Activated CD4-positive, alpha-beta T cell treated with anti-CD3 and anti-CD28 coated beads for 36 hours (primary cell): Measurements from ENCODE around the gene PIK3R1. TPM values are rescaled to one million over a fixed set of nuclear protein-coding genes. Genes with fewer than 3 reads are reported as not detected.

Experiments used
- ATAC-seq: fragments of 200-7000 bp; cut with Tn5 transposase; one replicate; pipeline ENCODE4 v1.10.0; 2021; ENCODE audit warnings: mild to moderate bottlenecking, moderate library complexity
- CTCF ChIA-PET: fragments of 350-600 bp; sonication (Branson Sonifier 250); formaldehyde crosslinking; loops from one replicate; lab custom pipeline; 2021; ENCODE audit warnings: antibody characterized with exemption; lab: Charles Lee
- POLR2A ChIA-PET: fragments of 350-600 bp; sonication (Branson Sonifier 250); formaldehyde crosslinking; loops from one replicate; lab custom pipeline; 2021; ENCODE audit warnings: antibody characterized with exemption, inconsistent platforms; lab: Charles Lee
- DNase-seq: peaks from one replicate; pipeline ENCODE4 v3.0.0-alpha.2; 2020
- H3K27ac Mint-ChIP-seq: one replicate; pipeline ENCODE4 v1.8.0; 2021; ENCODE audit warnings: mixed read lengths
- H3K27me3 Mint-ChIP-seq: one replicate; pipeline ENCODE4 v1.8.0; 2021; ENCODE audit warnings: mixed read lengths
- H3K36me3 Mint-ChIP-seq: one replicate; pipeline ENCODE4 v1.8.0; 2021; ENCODE audit warnings: low read depth, mixed read lengths
- H3K4me1 Mint-ChIP-seq: one replicate; pipeline ENCODE4 v1.8.0; 2021; ENCODE audit warnings: mixed read lengths
- H3K4me3 Mint-ChIP-seq: one replicate; pipeline ENCODE4 v1.8.0; 2021; ENCODE audit warnings: mild to moderate bottlenecking, moderate library complexity, mixed read lengths
- H3K9me3 Mint-ChIP-seq: one replicate; pipeline ENCODE4 v1.8.0; 2021; ENCODE audit warnings: low read depth, mixed read lengths
- intact Hi-C, 2 experiments: fragments of 100-400 bp; cut with DNase I in 1 of 2; cut with micrococcal nuclease in 1 of 2; formaldehyde crosslinking; loops; one replicate each; pipeline versions ENCODE4 v1.14.2 to v1.15.1; 2022 to 2024; cut with DNase I, micrococcal nuclease
- total RNA-seq, 2 experiments: library from RNA; stranded (reverse); gene quantifications; one replicate each; pipeline ENCODE4 v1.2.3, GENCODE V29; 2021

The PIK3R1 gene
- total RNA-seq, 2 experiments from 2014 or later = 40.0 to 49.0 TPM

GRCh38 chr5:68217528-68217927 lies 2.0 kb downstream of the PIK3R1 start:
- peaks cover 1% of the 10 kb centered on the region for H3K9me3 Mint-ChIP-seq
- peaks cover 51% of the 10 kb centered on the region for H3K4me1 Mint-ChIP-seq
- DNase-seq (no peak), ATAC-seq (no peak)
- H3K27ac Mint-ChIP-seq = peak overlapping the region; percentile 79
- no peaks in the 10 kb centered on the region for H3K27me3 Mint-ChIP-seq
- ChIA-PET POLR2A (no interaction called here), CTCF (interaction anchor here (1.2 to 4.3 kb wide), 6 partner anchors 29 to 69 kb away, joined by 3 to 38 read pairs (median 7); no protein-coding TSS in a partner anchor)
- H3K36me3 Mint-ChIP-seq = peaks cover 12% of the 10 kb centered on the region
- H3K4me3 Mint-ChIP-seq = peak overlapping the region; percentile 83
- intact Hi-C loops = loop anchor here (2.0 to 10.0 kb wide), 6 partner anchors 21 to 1213 kb away; partner anchors contain the start of gene CCDC125 (in 1 of the 2)

GRCh38 chr5:68219161-68219816 lies 3.7 kb downstream of the PIK3R1 start:
- H3K4me3 Mint-ChIP-seq = no peak overlapping the region
- no peak for ATAC-seq
- DNase-seq = no peak
- POLR2A ChIA-PET = interaction anchor here (0.6 kb wide), 2 partner anchors 19 to 34 kb away, joined by 4 to 5 read pairs; no protein-coding TSS in a partner anchor
- H3K27me3 Mint-ChIP-seq = no peaks in the 10 kb centered on the region
- CTCF ChIA-PET = interaction anchor here (0.6 to 1.6 kb wide), 5 partner anchors 8 to 67 kb away, joined by 3 to 7 read pairs (median 3); no protein-coding TSS in a partner anchor
- H3K27ac Mint-ChIP-seq = no peak overlapping the region
- peaks cover 1% of the 10 kb centered on the region for H3K9me3 Mint-ChIP-seq
- intact Hi-C loops = loop anchor here (5.0 to 10.0 kb wide), 5 partner anchors 33 to 1214 kb away; partner anchors contain the start of gene CCDC125 (in 1 of the 2)
- H3K36me3 Mint-ChIP-seq = peaks cover 12% of the 10 kb centered on the region
- H3K4me1 Mint-ChIP-seq = peaks cover 64% of the 10 kb centered on the region

- intact Hi-C loops = no loop called here
- Mint-ChIP-seq H3K4me1 (peaks cover 70% of the 10 kb centered on the region), H3K27me3 (no peaks in the 10 kb centered on the region), H3K9me3 (peaks cover 1% of the 10 kb centered on the region), H3K36me3 (peaks cover 12% of the 10 kb centered on the region), H3K4me3 (no peak overlapping the region), H3K27ac (no peak overlapping the region)
- ATAC-seq (no peak), DNase-seq (no peak)
- ChIA-PET POLR2A (interaction anchor here (0.6 kb wide), 1 partner anchor 1028 kb away, joined by 5 read pairs; no protein-coding TSS in a partner anchor), CTCF (interaction anchor here (0.7 to 1.2 kb wide), 3 partner anchors 8 to 66 kb away, joined by 3 to 7 read pairs (median 5); no protein-coding TSS in a partner anchor)
Measured at GRCh38 chr5:68220260-68220659, 4.7 kb downstream of the PIK3R1 start.

GRCh38 chr5:68220914-68221313 lies 5.4 kb downstream of the PIK3R1 start:
- POLR2A ChIA-PET = interaction anchor here (0.6 kb wide), 1 partner anchor 1029 kb away, joined by 5 read pairs; no protein-coding TSS in a partner anchor
- Mint-ChIP-seq H3K4me1 (peaks cover 76% of the 10 kb centered on the region), H3K27ac (no peak overlapping the region), H3K4me3 (no peak overlapping the region), H3K9me3 (peaks cover 1% of the 10 kb centered on the region), H3K36me3 (peaks cover 18% of the 10 kb centered on the region), H3K27me3 (no peaks in the 10 kb centered on the region)
- no peak for DNase-seq
- ATAC-seq = no peak
- CTCF ChIA-PET = interaction anchor here (1.0 kb wide), 1 partner anchor 14 kb away, joined by 4 read pairs; no protein-coding TSS in a partner anchor
- intact Hi-C loops = no loop called here

- CTCF ChIA-PET = interaction anchor here (1.0 kb wide), 1 partner anchor 14 kb away, joined by 4 read pairs; no protein-coding TSS in a partner anchor
- POLR2A ChIA-PET = no interaction called here
- peaks cover 81% of the 10 kb centered on the region for H3K4me1 Mint-ChIP-seq
- no peak for DNase-seq
- intact Hi-C loops = no loop called here
- no peak overlapping the region for H3K4me3 Mint-ChIP-seq
- no peaks in the 10 kb centered on the region for H3K27me3 Mint-ChIP-seq
- no peak for ATAC-seq
- no peak overlapping the region for H3K27ac Mint-ChIP-seq
- H3K36me3 Mint-ChIP-seq = peaks cover 24% of the 10 kb centered on the region
- H3K9me3 Mint-ChIP-seq = peaks cover 1% of the 10 kb centered on the region
Measured at GRCh38 chr5:68221488-68221887, 5.9 kb downstream of the PIK3R1 start.

- Mint-ChIP-seq H3K27ac (no peak overlapping the region), H3K9me3 (peaks cover 1% of the 10 kb centered on the region), H3K36me3 (peaks cover 32% of the 10 kb centered on the region), H3K4me3 (no peak overlapping the region), H3K27me3 (no peaks in the 10 kb centered on the region), H3K4me1 (peaks cover 84% of the 10 kb centered on the region)
- DNase-seq (no peak), ATAC-seq (no peak)
- intact Hi-C loops = no loop called here
- POLR2A ChIA-PET = no interaction called here
- CTCF ChIA-PET = interaction anchor here (0.7 to 1.0 kb wide), 3 partner anchors 9 to 59 kb away, joined by 3 read pairs; no protein-coding TSS in a partner anchor
Measured at GRCh38 chr5:68222310-68222709, 6.8 kb downstream of the PIK3R1 start.

- POLR2A ChIA-PET = no interaction called here
- no peak for DNase-seq
Measured at GRCh38 chr5:68222824-68223354, 7.3 kb downstream of the PIK3R1 start.

GRCh38 chr5:68223904-68224303 lies 8.3 kb downstream of the PIK3R1 start:
- peaks cover 76% of the 10 kb centered on the region for H3K4me1 Mint-ChIP-seq
- POLR2A ChIA-PET = interaction anchor here (0.7 kb wide), 1 partner anchor 9 kb away, joined by 3 read pairs; no protein-coding TSS in a partner anchor
- H3K9me3 Mint-ChIP-seq = peaks cover 1% of the 10 kb centered on the region
- intact Hi-C loops = no loop called here
- H3K27me3 Mint-ChIP-seq = no peaks in the 10 kb centered on the region
- H3K4me3 Mint-ChIP-seq = no peak overlapping the region
- H3K36me3 Mint-ChIP-seq = peaks cover 40% of the 10 kb centered on the region
- no peak overlapping the region for H3K27ac Mint-ChIP-seq
- DNase-seq (no peak), ATAC-seq (no peak)
- CTCF ChIA-PET = interaction anchor here (0.6 to 1.2 kb wide), 6 partner anchors 7 to 552 kb away, joined by 3 to 6 read pairs (median 3); partner anchors contain the start of gene PIK3R1

More at GRCh38 chr5:68222824-68223354, 7.3 kb downstream of the PIK3R1 start:
- ATAC-seq = peak; percentile 51
- intact Hi-C loops = no loop called here
- peak overlapping the region; percentile 13 for H3K27ac Mint-ChIP-seq
- H3K4me1 Mint-ChIP-seq = peaks cover 82% of the 10 kb centered on the region
- no peaks in the 10 kb centered on the region for H3K27me3 Mint-ChIP-seq
- H3K4me3 Mint-ChIP-seq = no peak overlapping the region
- CTCF ChIA-PET = interaction anchor here (0.7 to 1.0 kb wide), 3 partner anchors 8 to 58 kb away, joined by 3 read pairs; no protein-coding TSS in a partner anchor
- H3K9me3 Mint-ChIP-seq = peaks cover 1% of the 10 kb centered on the region
- peaks cover 37% of the 10 kb centered on the region for H3K36me3 Mint-ChIP-seq

- Mint-ChIP-seq H3K27me3 (no peaks in the 10 kb centered on the region), H3K4me3 (no peak overlapping the region), H3K36me3 (peaks cover 40% of the 10 kb centered on the region), H3K27ac (peak overlapping the region; percentile 3), H3K4me1 (peaks cover 78% of the 10 kb centered on the region), H3K9me3 (peaks cover 1% of the 10 kb centered on the region)
- intact Hi-C loops = no loop called here
- POLR2A ChIA-PET = interaction anchor here (0.7 kb wide), 1 partner anchor 10 kb away, joined by 3 read pairs; no protein-coding TSS in a partner anchor
- ATAC-seq (no peak), DNase-seq (no peak)
- CTCF ChIA-PET = interaction anchor here (0.9 to 1.2 kb wide), 6 partner anchors 8 to 45 kb away, joined by 3 to 6 read pairs (median 3); partner anchors contain the start of gene PIK3R1
Measured at GRCh38 chr5:68224509-68225187, 9.1 kb downstream of the PIK3R1 start.

- intact Hi-C loops = no loop called here
- Mint-ChIP-seq H3K27me3 (no peaks in the 10 kb centered on the region), H3K4me1 (peaks cover 78% of the 10 kb centered on the region), H3K27ac (peak overlapping the region; percentile 3), H3K4me3 (no peak overlapping the region), H3K36me3 (peaks cover 36% of the 10 kb centered on the region), H3K9me3 (peaks cover 1% of the 10 kb centered on the region)
- ATAC-seq = no peak
- CTCF ChIA-PET = interaction anchor here (1.0 kb wide), 1 partner anchor 9 kb away, joined by 3 read pairs; no protein-coding TSS in a partner anchor
- no peak for DNase-seq
- POLR2A ChIA-PET = no interaction called here
Measured at GRCh38 chr5:68225188-68225910, 9.8 kb downstream of the PIK3R1 start.
